ENCODE results near the gene VAV3.

- TF ChIP-seq CTCF (IDR thresholded peaks at IDR 0.05 in 8 of 11, conservative IDR thresholded peaks at IDR 0.05 in 3 of 11) (no peak), POLR2A (IDR thresholded peaks at IDR 0.05) (no peak)
Measured at GRCh38 chr1:107895403-107896191, 69.4 kb downstream of the VAV3 start.

All from spleen (tissue), 7 donors.